Measurements from ENCODE around the gene PTBP1. TPM values are rescaled to one million over a fixed set of nuclear protein-coding genes. Genes with fewer than 3 reads are reported as not detected.

PTBP1 gene

DNA sequence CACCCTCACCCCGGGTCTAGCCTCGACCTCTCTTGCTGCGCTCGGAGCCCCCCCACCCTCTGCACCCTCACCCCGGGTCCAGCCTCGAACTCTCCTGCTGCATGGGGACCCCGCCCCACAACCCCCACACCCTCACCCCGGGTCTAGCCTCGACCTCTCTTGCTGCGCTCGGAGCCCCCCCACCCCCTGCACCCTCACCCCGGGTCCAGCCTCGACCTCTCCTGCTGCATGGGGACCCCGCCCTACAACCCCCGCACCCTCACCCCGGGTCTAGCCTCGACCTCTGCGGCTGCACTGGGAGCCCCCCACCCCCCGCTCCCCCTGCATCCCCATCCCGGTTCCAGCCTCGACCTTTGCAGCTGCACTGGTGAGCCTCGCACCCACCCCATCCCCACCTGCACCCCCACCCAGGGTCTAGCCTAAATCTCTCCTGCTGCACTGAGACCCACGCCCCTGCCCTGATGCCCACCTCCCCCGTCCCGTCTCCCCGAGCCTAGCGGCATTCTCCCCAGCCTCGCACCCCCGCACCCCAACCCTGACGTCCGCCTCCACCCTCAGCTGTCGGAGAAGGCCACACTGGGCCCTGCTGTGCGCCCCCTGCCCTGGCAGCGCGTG lies 64.0 kb downstream of the PTBP1 start:
- DNase-seq (ENCODE audit: low spot score): no peak
- no CpG with 5 or more reads among the region's 35 CpGs for WGBS, 2 donors (ENCODE audit: extremely low coverage in 2 of 2, insufficient read length in 2 of 2, insufficient replicate concordance in 1 of 2)
- H3K18ac ChIP-seq (ENCODE audit: low read length): peak overlapping the region; percentile 94
- no peak overlapping the region for H2BK12ac ChIP-seq (ENCODE audit: low read length)
- peak overlapping the region; percentile 32 for H3K4me2 ChIP-seq (ENCODE audit: insufficient read depth, low read length, poor library complexity, severe bottlenecking)
- H2AK5ac ChIP-seq (ENCODE audit: low read depth, low read length): peak overlapping the region; percentile 98
- H3K4me1 ChIP-seq (ENCODE audit: control insufficient read depth in 2 of 2, insufficient read depth in 1 of 2, low read depth in 1 of 2, low read length in 2 of 2): peaks cover 2 to 4% of the 10 kb centered on the region in 2 donors
- H4K91ac ChIP-seq (ENCODE audit: low read depth, low read length, poor library complexity): no peak overlapping the region
- H2BK15ac ChIP-seq (ENCODE audit: low read length): peak overlapping the region; percentile 100
- H3K79me1 ChIP-seq (ENCODE audit: low read depth, low read length): peaks cover 4% of the 10 kb centered on the region
- no peak overlapping the region for H2BK5ac ChIP-seq (ENCODE audit: low read length)
- peaks cover 18 to 43% (median 19%) of the 10 kb centered on the region in 3 experiments for H3K27me3 ChIP-seq (ENCODE audit: control insufficient read depth in 3 of 3, insufficient read depth in 3 of 3, low read depth in 1 of 3, low read length in 3 of 3)
- no peak overlapping the region for H3K9ac ChIP-seq (ENCODE audit: low read depth, low read length, poor library complexity)
- H3K4ac ChIP-seq (ENCODE audit: low read length): peak overlapping the region; percentile 89
- peak overlapping the region; percentile 92 for H3K23ac ChIP-seq (ENCODE audit: low read depth, low read length, poor library complexity)
- H4K8ac ChIP-seq (ENCODE audit: low read depth, low read length): no peak overlapping the region
- peaks cover 0 to 9% of the 10 kb centered on the region in 2 donors for H3K9me3 ChIP-seq (replicated peaks in 1 of 2; ENCODE audit: control insufficient read depth in 2 of 2, insufficient read depth in 1 of 2, low read depth in 1 of 2, low read length in 2 of 2)
- H3K14ac ChIP-seq (ENCODE audit: low read length): peak overlapping the region; percentile 56
- H2BK120ac ChIP-seq (ENCODE audit: low read depth, low read length): no peak overlapping the region
- no peaks in the 10 kb centered on the region for H3K36me3 ChIP-seq (replicated peaks in 1 of 2; ENCODE audit: control insufficient read depth in 2 of 2, insufficient read depth in 2 of 2, low read length in 2 of 2)
- no peak overlapping the region for H3K27ac ChIP-seq (replicated peaks; ENCODE audit: low read length)
- peak overlapping the region; percentile 68 for H2AFZ ChIP-seq (ENCODE audit: low read length)
- peak overlapping the region in 1 of 2 donors; percentile 11 for H3K4me3 ChIP-seq (ENCODE audit: low read length in 2 of 2)

Small RNA genes within 50 kb of the gene (small RNA-seq; reads per million reads assigned to genes)
- not detected for gene MIR3187 (ENCODE audit: insufficient read depth)
